AG08396 (cell line): ENCODE data around the gene RGS19.
"Not testable (repeated sequence)": the region's sequence is repeated elsewhere in the genome, so short reads cannot be mapped to it uniquely, and the experiment has no call there.

Experiments used
- DNase-seq: peaks from one replicate; pipeline ENCODE4 v3.0.0; 2012; ENCODE audit warnings: low spot score, mixed read lengths

RGS19 gene

DNA sequence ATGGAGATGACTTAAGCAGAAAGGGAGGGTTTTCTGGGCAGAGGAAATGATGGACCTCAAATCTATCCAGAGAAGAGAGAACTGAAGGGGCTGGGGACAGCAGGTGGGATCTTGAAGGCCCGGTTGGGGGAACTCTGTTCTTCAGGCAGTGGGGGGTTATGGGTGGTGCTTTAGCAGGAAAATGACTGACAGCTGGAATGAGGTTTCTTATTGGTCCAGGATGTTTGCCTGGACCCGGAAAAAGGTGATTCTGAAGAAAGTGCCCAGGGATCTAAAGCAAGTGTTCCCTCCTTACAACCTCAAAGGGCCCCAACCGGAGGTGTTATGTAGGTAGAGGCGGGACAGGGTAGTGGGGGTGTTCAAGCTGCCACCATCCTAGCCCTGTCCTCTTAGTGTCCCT, 16.1 kb upstream of the RGS19 start:
- no peak for DNase-seq

DNA sequence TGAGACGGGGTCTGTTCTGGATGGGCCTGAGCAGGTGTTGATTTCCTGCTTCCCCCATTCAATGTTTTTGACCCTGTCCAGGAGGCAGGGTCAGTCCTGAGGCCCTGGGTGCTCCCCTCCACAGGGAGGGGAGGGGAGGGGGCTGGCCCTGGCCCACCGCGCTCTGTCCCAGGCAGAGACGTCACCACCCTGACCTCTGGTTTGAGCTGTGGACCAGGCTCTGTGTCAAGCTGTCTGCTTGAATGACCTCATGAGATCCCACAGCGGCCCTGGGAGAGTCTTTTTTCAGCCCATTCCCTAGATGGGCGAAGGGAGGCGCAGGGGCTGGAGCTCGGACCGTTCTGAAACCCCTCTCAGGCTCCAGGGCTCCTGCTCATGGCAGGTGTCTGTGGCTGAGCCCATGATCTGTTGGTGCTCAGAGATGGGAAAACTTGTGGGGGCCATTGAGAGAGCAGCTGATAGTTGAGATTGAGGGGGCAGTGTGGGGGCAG, 13.7 kb upstream of the RGS19 start:
- DNase-seq: no peak

DNA sequence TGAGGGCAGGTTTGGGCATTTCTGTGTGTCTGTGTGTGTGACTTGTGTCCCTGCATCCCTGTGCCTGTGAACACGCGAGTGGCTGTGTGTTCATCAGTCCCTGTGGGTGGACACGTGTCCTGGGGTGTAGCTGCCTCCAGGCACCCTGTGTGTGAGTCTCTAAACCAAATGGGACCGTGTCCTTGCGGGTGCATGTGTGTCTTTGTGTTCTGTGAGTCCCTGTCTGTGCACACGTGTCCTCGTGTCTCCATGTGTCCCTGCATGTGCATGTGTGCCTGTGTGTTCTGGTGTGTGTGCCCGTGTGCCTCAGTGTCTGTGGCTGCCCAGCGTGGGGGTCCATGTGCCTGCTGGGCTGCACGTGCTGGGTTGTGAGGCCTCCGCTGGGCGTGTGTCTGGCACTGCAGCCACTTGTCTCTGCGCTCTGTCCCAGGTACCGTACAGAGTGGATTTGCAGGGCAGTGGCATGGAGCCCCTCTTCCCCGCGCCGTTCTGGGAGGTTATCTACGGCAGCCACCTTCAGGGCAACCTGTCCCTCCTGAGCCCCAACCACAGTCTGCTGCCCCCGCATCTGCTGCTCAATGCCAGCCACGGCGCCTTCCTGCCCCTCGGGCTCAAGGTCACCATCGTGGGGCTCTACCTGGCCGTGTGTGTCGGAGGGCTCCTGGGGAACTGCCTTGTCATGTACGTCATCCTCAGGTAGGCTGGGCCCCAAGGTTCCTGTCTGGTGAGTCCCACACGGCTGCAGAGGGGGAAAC, 13.1 kb upstream of the RGS19 start:
- no peak for DNase-seq

- no peak for DNase-seq
Observed at GRCh38 chr20:64091770-64092169, 12.5 kb upstream of the RGS19 start.

DNA sequence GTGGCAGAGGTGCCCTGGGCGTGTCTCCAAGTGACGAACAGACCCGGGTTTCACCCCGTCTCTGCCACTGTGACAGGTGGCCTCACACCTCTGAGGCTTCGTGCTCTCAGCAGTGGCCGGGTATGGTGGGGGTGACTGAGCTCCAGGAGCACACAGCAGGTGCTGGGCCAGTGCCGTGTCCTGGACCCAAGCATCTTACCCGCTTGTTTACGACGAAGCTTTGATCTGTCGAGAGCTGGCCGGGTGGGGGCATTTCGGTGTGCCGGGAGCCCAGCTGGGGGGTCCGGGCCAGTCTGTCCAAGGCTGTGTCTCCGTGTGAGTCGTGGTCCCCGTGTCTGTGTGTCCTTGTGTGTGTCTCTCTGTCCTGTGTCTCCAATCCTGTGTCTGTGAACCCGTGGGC, 12.0 kb upstream of the RGS19 start:
- DNase-seq: no peak

DNA sequence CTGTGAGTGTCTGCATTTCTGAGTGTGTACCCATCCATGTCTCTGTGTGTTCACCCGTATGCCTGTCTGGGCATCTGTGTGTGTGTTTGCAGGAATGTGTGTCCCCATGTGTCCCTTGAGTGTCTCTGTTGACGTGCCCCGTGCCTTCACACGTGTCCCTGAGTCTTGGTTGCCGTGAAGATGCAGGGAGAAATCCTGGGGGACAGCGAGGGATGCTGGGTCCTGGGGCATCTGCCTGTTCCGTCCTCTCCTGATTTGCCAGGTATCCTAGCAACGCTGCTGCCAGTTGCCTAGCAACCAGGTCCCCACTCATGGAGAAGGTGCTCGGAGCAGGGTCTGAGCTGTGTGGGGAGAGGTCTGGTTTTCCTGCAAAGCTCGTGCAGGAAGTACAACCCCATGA, 10.8 kb upstream of the RGS19 start:
- no peak for DNase-seq

DNA sequence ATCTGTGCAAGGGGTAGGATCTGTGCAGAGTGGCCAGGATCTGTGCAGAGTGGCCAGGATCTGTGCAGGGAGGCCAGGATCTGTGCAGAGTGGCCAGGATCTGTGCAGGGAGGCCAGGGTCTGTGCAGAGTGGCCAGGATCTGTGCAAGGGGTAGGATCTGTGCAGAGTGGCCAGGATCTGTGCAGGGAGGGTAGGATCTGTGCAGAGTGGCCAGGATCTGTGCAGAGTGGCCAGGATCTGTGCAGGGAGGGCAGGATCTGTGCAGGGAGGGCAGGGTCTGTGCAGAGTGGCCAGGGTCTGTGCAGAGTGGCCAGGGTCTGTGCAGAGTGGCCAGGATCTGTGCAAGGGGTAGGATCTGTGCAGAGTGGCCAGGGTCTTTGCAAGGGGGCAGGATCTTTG, 9.3 kb upstream of the RGS19 start:
- not testable (repeated sequence) for DNase-seq

DNA sequence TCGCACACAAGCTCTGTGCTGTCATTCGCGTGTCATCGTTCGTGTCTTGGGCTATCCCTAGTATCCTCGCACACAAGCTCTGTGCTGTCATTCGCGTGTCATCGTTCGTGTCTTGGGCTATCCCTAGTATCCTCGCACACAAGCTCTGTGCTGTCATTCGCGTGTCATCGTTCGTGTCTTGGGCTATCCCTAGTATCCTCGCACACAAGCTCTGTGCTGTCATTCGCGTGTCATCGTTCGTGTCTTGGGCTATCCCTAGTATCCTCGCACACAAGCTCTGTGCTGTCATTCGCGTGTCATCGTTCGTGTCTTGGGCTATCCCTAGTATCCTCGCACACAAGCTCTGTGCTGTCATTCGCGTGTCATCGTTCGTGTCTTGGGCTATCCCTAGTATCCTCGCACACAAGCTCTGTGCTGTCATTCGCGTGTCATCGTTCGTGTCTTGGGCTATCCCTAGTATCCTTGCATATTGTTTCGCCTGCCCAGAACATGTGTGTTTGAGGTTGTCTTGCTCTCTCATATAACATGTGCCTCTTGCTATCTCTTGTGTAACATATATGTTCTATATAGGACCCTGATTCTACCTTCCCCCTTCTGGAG, 8.0 kb upstream of the RGS19 start:
- not testable (repeated sequence) for DNase-seq

DNA sequence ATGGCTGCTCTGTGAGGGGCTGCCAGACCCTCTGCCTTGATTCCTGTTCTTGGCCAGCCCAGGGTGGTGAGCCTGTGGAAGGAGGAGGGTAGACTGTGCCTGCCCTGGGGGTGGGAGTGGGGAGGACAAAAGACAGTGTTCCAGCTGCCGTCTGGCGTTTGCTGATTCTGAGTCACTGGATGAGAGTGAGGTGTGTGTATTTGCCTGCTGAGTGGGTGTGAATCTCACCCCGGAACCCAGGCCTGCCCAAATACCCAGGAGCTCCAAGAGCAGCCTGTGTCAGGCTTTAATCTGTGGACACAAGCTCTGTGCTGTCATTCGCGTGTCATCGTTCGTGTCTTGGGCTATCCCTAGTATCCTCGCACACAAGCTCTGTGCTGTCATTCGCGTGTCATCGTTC, 7.5 kb upstream of the RGS19 start:
- DNase-seq: no peak

DNA sequence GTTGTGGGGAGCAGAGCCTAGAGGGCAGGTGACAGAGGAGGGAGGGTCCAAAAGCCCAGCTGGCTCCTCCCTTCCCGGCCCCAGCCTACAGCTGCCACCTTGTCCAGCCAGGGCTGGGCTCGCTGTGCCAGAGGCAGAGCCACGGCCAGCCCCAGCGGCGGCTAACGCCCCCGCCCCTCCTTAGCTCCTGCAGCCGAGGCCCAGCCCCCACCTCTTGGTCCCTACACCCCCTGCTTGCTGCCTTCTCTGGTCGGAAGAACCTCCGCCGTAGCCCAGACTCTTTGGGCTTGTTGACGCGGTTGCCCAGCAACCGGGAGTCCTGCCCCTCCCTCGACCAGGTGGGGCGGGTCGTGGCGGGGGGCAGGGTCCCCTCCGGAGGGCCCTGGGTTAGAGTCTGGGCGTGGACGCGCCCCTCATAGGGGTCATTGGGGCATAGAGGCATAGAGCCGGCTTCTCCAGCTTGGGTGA, 5.4 kb upstream of the RGS19 start:
- DNase-seq: no peak

- DNase-seq: no peak
Observed at GRCh38 chr20:64083804-64084684, 4.7 kb upstream of the RGS19 start, which contains the start of gene LKAAEAR1. TSS of gene LKAAEAR1 (minus strand) at chr20:64084398. CDS start at chr20:64084219, 179 bp downstream.

DNA sequence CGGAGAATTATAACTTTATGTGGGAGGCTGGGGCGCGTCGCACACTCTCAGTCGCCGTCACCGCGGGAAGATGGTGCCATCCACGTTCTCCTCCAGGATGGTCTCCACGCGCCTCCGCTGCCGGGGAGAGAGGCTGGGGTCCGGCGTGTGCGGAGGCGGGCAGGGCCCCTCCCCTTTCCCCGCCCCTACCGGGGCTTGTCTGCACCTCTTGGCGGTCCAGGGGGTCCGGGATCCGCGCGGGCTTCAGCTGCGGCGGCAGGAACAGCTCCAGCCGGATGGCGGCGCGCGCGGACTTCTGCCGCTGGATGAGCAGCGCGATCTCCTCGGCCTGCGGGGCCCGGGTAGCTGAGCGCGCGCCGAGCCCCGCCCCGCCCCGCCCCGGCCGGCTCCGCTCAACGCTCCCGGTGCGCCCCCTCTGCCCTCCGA, 4.1 kb upstream of the RGS19 start:
- peak; percentile 85 for DNase-seq

DNA sequence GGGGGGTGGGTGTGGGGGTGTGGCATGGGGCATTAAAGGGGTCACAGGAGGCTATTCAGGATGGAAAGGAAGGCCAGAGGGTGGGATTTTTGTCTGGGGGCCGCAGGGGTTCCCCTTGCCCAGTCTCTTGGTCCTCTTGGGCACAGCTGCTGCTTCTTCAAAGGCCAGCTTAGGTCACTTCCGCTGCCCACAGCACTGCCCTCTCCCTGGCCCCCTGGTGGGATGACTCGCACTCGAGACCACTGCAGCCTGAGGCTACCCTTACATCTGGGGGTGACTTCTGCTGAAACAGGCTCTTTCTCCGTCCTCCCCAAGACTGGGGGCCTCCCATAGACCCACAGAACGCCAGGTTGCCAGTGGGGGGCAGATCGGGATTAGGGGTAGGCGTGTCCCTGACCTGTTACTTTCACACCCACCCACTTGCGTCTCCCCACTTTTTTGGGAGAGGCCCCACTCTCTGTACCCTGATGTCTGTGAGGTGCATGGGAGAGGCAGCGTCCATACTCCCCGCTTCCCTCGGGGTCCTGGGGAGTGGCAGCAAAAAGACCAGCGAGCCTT, 3.6 kb upstream of the RGS19 start:
- DNase-seq: no peak

DNA sequence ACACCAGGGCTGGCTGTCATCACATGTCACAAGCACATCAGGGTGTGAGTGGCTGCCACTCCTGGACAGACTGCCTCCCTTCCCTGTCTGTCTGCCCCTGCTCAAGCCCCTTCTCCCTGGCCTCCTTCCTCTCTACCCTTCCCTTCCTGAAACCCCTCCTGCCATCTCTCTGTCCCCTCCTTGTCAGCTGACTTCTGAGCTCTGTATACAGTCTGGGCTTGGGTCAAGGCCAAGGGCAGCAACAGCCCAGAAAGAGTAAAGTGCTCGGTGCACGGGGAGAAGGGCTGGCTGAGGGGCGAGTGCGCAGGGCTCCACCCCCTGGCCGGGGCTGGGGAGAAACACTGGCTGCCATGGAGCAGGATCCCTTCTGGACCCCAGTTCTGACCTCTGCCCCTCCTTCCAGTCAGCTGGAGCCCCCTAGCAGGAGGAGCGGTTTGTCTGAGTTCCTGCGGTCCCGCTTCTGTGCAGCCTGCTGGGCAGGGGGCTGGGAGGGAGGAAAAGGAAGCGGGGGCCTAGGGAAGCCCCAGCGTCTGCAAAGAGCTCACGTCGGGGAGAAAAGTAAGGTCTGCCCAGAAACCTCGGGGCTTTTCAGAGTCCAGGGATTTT, 2.9 kb upstream of the RGS19 start:
- DNase-seq: no peak

GRCh38 chr20:64081624-64081964, 2.3 kb upstream of the RGS19 start:
- no peak for DNase-seq

DNA sequence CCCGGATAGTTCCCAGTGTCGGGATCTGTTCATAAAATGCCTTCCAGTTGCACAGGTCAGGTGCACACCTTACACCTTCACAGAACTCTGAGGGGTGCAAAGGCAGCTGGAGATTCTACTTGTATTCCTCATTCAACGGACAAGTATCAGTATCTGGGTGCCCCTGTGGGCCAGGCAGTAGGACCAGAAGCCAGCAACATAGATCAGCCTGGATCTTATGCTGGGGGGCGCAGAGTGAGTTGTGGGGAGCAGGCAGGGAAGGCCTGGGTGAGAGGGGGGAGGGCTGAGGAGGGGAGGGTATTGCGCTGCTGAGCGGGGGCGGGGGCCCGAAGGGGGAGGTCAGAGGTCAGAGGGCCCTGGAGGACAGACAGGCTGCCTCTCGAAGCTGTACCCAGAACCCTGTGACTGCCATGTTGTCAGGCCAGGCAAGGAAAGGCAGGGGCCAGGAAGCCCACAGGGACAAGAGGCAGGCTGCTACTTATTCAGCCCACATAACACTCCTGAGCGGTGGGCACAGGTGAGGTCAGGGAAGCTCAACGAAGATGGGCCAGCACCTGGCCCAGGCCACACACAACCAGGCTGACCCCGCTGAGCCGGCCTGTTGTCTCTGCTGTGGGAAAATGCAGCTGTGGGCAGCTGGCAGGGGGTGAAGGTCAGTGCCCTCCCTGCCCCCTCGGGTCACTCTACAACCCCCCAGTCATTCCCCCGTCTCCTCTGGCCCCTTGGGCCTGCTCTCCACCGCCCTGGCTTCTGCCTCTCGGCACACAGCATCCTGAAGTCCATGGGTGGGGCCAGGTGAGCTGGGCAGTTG, 1.7 kb upstream of the RGS19 start:
- DNase-seq: no peak

GRCh38 chr20:64080013-64080812, 895 bp upstream of the RGS19 start, which contains the start of gene OPRL1:
TSS of gene OPRL1 (plus strand) at chr20:64080082. CDS start at chr20:64092721, 12,639 bp downstream.
- no peak for DNase-seq

GRCh38 chr20:64078934-64079272, 415 bp downstream of the RGS19 start:
- no peak for DNase-seq

DNA sequence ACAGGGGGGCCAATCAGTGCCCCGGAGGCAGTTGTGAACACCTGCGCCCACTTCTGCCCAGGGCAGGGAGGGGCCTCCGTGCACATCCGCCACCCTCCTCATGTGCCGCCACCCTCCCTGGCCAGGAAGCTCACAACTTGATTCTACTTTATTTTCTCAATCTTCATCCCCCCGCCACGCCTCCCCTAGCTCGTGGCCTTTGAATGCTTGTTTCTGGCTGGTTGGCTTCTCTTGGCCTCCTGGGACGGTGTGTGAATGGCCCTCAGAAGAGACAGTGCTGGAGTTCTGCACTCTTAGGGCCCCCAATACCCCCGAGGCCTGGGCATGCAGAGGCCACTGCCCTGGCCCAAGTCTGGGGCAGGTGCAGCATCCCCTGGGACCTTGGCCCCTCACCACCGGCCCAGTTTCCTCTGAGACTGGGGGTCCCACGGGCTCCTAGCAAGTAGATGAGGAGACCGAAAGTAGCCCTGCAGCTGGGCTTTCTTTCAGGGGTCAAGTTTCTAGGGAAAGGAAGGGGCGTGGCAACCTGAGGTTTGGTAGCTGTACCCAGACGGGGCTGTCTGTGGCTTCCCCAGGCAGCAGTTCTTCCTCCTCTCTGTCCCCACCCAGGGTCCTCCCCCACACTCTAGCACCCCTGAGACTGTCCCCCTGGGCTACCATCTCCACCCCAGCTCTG, 1.3 kb downstream of the RGS19 start:
- DNase-seq: no peak

GRCh38 chr20:64077541-64077875, 1.8 kb downstream of the RGS19 start:
- no peak for DNase-seq
